WTC11 (cell line): Measurements from ENCODE around the gene SAYSD1.

Experiments used
- CREB1 ChIP-seq: sonication (generic); formaldehyde crosslinking; IDR thresholded peaks from 2 replicates; pipeline ENCODE4 v1.8.0; 2023; ENCODE audit warnings: mild to moderate bottlenecking, missing genetic modification reagents
- ELF4 ChIP-seq: sonication (generic); formaldehyde crosslinking; IDR thresholded peaks from 2 replicates; pipeline ENCODE4 v1.8.1; 2022; ENCODE audit warnings: low read depth, mild to moderate bottlenecking, moderate library complexity, missing genetic modification reagents
- FOXP1 ChIP-seq: sonication (generic); formaldehyde crosslinking; IDR thresholded peaks from 2 replicates; pipeline ENCODE4 v1.8.0; 2022; ENCODE audit warnings: missing genetic modification reagents, mild to moderate bottlenecking, moderate library complexity, borderline replicate concordance
- TF ChIP-seq, protein P1 (sequence below): sonication (generic); formaldehyde crosslinking; IDR thresholded peaks from 2 replicates; pipeline ENCODE4 v1.8.1; 2022; ENCODE audit warnings: mild to moderate bottlenecking, missing genetic modification reagents, moderate library complexity, borderline replicate concordance
- TF ChIP-seq, protein P2 (sequence below): sonication (generic); formaldehyde crosslinking; IDR thresholded peaks from 2 replicates; pipeline ENCODE4 v1.8.1; 2023; ENCODE audit warnings: mild to moderate bottlenecking, missing genetic modification reagents, moderate library complexity
- TF ChIP-seq, protein P3 (sequence below): fragments of 250-450 bp; sonication (Bioruptor Pico); IDR thresholded peaks from 2 replicates; pipeline ENCODE4 v1.9.0; 2021; ENCODE audit warnings: mild to moderate bottlenecking
- TF ChIP-seq, protein P4 (sequence below): fragments of 200-600 bp; IDR thresholded peaks from 2 replicates; pipeline ENCODE4 v1.8.0; 2022; ENCODE audit warnings: antibody characterized with exemption
- TF ChIP-seq, protein P5 (sequence below): sonication (generic); formaldehyde crosslinking; IDR thresholded peaks from 2 replicates; pipeline ENCODE4 v1.8.0; 2022; ENCODE audit warnings: mild to moderate bottlenecking, missing genetic modification reagents

DNA sequence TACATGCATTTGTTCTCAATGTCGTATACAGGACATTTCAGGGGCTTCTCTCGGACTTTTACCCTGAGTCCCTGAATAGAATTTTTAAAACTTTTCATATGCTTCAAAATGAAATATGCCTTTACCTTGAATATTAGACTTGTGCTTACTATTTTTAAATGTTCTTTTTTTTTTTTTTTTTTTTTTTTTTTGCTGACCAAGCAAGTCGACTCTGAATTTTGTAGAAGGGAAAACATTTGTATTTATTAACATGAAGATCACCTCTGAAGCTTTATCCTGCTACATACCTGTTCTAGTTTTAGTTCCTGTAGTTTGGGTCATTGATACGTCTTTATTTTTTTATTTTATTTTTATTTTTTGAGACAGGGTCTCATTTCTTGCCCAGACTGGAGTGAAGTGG lies 39.7 kb upstream of the SAYSD1 start:
- TF ChIP-seq CREB1 (CRISPR knock-in tag) (no peak), ELF4 (CRISPR knock-in tag) (no peak), FOXP1 (CRISPR knock-in tag) (no peak)
- TF ChIP-seq, protein P1, sequence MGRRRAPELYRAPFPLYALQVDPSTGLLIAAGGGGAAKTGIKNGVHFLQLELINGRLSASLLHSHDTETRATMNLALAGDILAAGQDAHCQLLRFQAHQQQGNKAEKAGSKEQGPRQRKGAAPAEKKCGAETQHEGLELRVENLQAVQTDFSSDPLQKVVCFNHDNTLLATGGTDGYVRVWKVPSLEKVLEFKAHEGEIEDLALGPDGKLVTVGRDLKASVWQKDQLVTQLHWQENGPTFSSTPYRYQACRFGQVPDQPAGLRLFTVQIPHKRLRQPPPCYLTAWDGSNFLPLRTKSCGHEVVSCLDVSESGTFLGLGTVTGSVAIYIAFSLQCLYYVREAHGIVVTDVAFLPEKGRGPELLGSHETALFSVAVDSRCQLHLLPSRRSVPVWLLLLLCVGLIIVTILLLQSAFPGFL (CRISPR knock-in tag), result no peak
- TF ChIP-seq, protein P2, sequence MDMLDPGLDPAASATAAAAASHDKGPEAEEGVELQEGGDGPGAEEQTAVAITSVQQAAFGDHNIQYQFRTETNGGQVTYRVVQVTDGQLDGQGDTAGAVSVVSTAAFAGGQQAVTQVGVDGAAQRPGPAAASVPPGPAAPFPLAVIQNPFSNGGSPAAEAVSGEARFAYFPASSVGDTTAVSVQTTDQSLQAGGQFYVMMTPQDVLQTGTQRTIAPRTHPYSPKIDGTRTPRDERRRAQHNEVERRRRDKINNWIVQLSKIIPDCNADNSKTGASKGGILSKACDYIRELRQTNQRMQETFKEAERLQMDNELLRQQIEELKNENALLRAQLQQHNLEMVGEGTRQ, result no peak
- TF ChIP-seq, protein P3, sequence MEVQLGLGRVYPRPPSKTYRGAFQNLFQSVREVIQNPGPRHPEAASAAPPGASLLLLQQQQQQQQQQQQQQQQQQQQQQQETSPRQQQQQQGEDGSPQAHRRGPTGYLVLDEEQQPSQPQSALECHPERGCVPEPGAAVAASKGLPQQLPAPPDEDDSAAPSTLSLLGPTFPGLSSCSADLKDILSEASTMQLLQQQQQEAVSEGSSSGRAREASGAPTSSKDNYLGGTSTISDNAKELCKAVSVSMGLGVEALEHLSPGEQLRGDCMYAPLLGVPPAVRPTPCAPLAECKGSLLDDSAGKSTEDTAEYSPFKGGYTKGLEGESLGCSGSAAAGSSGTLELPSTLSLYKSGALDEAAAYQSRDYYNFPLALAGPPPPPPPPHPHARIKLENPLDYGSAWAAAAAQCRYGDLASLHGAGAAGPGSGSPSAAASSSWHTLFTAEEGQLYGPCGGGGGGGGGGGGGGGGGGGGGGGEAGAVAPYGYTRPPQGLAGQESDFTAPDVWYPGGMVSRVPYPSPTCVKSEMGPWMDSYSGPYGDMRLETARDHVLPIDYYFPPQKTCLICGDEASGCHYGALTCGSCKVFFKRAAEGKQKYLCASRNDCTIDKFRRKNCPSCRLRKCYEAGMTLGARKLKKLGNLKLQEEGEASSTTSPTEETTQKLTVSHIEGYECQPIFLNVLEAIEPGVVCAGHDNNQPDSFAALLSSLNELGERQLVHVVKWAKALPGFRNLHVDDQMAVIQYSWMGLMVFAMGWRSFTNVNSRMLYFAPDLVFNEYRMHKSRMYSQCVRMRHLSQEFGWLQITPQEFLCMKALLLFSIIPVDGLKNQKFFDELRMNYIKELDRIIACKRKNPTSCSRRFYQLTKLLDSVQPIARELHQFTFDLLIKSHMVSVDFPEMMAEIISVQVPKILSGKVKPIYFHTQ (CRISPR knock-in tag), result no peak
- TF ChIP-seq, protein P4, sequence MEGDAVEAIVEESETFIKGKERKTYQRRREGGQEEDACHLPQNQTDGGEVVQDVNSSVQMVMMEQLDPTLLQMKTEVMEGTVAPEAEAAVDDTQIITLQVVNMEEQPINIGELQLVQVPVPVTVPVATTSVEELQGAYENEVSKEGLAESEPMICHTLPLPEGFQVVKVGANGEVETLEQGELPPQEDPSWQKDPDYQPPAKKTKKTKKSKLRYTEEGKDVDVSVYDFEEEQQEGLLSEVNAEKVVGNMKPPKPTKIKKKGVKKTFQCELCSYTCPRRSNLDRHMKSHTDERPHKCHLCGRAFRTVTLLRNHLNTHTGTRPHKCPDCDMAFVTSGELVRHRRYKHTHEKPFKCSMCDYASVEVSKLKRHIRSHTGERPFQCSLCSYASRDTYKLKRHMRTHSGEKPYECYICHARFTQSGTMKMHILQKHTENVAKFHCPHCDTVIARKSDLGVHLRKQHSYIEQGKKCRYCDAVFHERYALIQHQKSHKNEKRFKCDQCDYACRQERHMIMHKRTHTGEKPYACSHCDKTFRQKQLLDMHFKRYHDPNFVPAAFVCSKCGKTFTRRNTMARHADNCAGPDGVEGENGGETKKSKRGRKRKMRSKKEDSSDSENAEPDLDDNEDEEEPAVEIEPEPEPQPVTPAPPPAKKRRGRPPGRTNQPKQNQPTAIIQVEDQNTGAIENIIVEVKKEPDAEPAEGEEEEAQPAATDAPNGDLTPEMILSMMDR, result no peak
- TF ChIP-seq, protein P5, sequence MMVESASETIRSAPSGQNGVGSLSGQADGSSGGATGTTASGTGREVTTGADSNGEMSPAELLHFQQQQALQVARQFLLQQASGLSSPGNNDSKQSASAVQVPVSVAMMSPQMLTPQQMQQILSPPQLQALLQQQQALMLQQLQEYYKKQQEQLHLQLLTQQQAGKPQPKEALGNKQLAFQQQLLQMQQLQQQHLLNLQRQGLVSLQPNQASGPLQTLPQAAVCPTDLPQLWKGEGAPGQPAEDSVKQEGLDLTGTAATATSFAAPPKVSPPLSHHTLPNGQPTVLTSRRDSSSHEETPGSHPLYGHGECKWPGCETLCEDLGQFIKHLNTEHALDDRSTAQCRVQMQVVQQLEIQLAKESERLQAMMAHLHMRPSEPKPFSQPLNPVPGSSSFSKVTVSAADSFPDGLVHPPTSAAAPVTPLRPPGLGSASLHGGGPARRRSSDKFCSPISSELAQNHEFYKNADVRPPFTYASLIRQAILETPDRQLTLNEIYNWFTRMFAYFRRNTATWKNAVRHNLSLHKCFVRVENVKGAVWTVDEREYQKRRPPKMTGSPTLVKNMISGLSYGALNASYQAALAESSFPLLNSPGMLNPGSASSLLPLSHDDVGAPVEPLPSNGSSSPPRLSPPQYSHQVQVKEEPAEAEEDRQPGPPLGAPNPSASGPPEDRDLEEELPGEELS (CRISPR knock-in tag), result no peak
